GM18868 (cell line): ENCODE measurements around the gene PDZRN4.
"Not testable (repeated sequence)": the region's sequence is repeated elsewhere in the genome, so short reads cannot be mapped to it uniquely, and the experiment has no call there.

Experiments used
- ATAC-seq: cut with Tn5 transposase; IDR thresholded peaks from one replicate; pipeline ENCODE4 v1.9.1; 2021; ENCODE audit warnings: mild to moderate bottlenecking, moderate library complexity; ENCODE audit not compliant: unreplicated experiment

Gene PDZRN4

GRCh38 chr12:41277946-41278267 lies 89.8 kb downstream of the PDZRN4 start:
- no peak for ATAC-seq

- ATAC-seq = not testable (repeated sequence)
Observed at GRCh38 chr12:41280341-41281095, 92.4 kb downstream of the PDZRN4 start.

GRCh38 chr12:41285470-41285869 lies 97.3 kb downstream of the PDZRN4 start:
- ATAC-seq = not testable (repeated sequence)

- ATAC-seq = no peak
Observed at GRCh38 chr12:41286426-41286825, 98.3 kb downstream of the PDZRN4 start.

GRCh38 chr12:41287500-41288141 lies 99.5 kb downstream of the PDZRN4 start:
- peak; percentile 60 for ATAC-seq

GRCh38 chr12:41288142-41288811 lies 100.2 kb downstream of the PDZRN4 start:
- peak; percentile 13 for ATAC-seq

- ATAC-seq = no peak
Observed at GRCh38 chr12:41289501-41289900, 101.4 kb downstream of the PDZRN4 start.

GRCh38 chr12:41293011-41293410 lies 104.9 kb downstream of the PDZRN4 start:
- ATAC-seq = no peak

- ATAC-seq = no peak
Observed at GRCh38 chr12:41293461-41293860, 105.3 kb downstream of the PDZRN4 start.

GRCh38 chr12:41302979-41303403 lies 114.9 kb downstream of the PDZRN4 start:
- ATAC-seq = peak; percentile 84

- no peak for ATAC-seq
Observed at GRCh38 chr12:41304526-41304925, 116.4 kb downstream of the PDZRN4 start.

- ATAC-seq = no peak
Observed at GRCh38 chr12:41310367-41310766, 122.2 kb downstream of the PDZRN4 start.

- ATAC-seq = no peak
Observed at GRCh38 chr12:41311883-41312282, 123.8 kb downstream of the PDZRN4 start.

- ATAC-seq = not testable (repeated sequence)
Observed at GRCh38 chr12:41312451-41312850, 124.3 kb downstream of the PDZRN4 start.

- ATAC-seq = no peak
Observed at GRCh38 chr12:41325336-41325735, 137.2 kb downstream of the PDZRN4 start.

- ATAC-seq = no peak
Observed at GRCh38 chr12:41327096-41327895, 139.2 kb downstream of the PDZRN4 start.

- no peak for ATAC-seq
Observed at GRCh38 chr12:41333974-41334373, 145.9 kb downstream of the PDZRN4 start.

GRCh38 chr12:41334390-41334789 lies 146.3 kb downstream of the PDZRN4 start:
- no peak for ATAC-seq

- ATAC-seq = no peak
Observed at GRCh38 chr12:41336041-41336549, 148.0 kb downstream of the PDZRN4 start.

- ATAC-seq = no peak
Observed at GRCh38 chr12:41339784-41340183, 151.7 kb downstream of the PDZRN4 start.
